Head of caudate nucleus (tissue), 42 donors: ENCODE results near the gene GPRC5A.
"Not testable (repeated sequence)": the region's sequence is repeated elsewhere in the genome, so short reads cannot be mapped to it uniquely, and the experiment has no call there.

Experiments used
- DNase-seq, 42 donors: peaks; one replicate each; pipeline versions ENCODE4 v3.0.0 to v3.0.0-alpha.2; 2020 to 2021; ENCODE audit warnings: mixed read lengths in 7 of 42
- intact Hi-C: fragments of 100-400 bp; cut with DNase I; formaldehyde crosslinking; loops from one replicate; pipeline ENCODE4 v1.15.0; 2022

Gene GPRC5A, protein sequence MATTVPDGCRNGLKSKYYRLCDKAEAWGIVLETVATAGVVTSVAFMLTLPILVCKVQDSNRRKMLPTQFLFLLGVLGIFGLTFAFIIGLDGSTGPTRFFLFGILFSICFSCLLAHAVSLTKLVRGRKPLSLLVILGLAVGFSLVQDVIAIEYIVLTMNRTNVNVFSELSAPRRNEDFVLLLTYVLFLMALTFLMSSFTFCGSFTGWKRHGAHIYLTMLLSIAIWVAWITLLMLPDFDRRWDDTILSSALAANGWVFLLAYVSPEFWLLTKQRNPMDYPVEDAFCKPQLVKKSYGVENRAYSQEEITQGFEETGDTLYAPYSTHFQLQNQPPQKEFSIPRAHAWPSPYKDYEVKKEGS

GRCh38 chr12:12891080-12891880 is at the start of gene GPRC5A:
Gene GPRC5A (plus strand): TSS chr12:12891562. CDS start chr12:12908250, 16,688 bp downstream.
- peak in 40 of 42 donors; percentile 15 to 65 (median 37) for DNase-seq
- intact Hi-C loops, result no loop called here

DNA sequence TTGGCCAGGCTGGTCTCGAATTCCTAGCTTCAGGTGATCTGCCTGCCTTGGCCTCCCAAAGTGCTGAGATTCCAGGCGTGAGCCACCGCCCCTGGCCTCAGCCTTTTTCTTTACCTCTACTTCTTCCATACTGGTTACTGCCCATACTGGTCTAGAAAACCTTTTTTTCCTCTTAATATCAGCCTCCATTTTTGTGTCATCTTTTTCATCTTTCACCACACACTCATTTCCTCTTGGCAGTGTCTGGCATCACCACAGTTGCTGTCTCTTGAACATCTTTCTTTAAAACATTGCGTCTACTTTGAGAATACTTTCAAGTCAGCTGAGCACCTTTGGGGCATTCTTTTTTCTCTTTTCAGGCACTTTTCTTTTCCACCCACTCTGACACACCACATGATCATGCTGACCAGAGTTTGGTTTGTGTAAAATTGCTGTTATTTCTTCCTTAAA is 45.5 kb upstream of the GPRC5A start:
- no peak for DNase-seq
- intact Hi-C loops, result no loop called here

DNA sequence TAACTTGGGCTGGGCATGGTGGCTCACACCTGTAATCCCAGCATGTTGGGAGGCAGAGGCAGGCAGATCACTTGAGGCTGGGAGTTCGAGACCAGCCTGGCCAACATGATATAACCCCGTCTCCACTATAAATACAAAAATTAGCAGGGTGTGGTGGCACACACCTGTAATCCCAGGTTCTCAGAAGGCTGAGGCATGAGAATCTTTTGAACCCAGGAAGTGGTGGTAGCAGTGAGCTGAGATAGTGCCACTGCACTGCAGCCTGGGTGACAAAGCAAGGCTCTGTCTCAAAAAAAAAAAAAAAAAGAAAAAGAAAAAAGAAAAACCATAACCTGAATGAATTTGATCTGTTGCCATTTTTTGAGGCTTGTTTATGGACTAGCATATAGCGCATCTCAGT is 44.6 kb upstream of the GPRC5A start:
- DNase-seq, intact Hi-C loops: not testable (repeated sequence)

DNA sequence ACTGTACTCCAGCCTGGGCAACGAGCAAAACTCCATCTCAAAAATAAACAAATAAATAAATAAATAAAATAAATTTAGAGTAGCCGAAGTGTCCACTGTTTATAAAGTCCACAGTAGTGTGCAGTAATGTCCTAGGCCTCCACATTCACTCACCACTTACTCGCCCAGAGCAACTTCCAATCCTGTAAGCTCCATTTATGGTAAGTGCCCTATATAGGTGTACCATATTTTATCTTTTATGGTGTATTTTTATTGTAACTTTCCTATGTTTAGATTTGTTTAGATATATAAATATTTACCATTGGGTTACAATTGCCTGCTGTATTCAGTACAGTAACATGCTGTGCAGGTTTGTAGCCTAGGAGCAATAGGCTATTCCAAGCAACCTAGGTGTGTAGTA is 37.9 kb upstream of the GPRC5A start:
- DNase-seq, result no peak
- intact Hi-C loops, result no loop called here

GRCh38 chr12:12859690-12860089 is 31.7 kb upstream of the GPRC5A start:
- DNase-seq, result no peak

GRCh38 chr12:12864243-12864642 is 27.1 kb upstream of the GPRC5A start:
- DNase-seq, result no peak
- intact Hi-C loops, result no loop called here

More at GRCh38 chr12:12859690-12860089, 31.7 kb upstream of the GPRC5A start:
- intact Hi-C loops, result no loop called here

DNA sequence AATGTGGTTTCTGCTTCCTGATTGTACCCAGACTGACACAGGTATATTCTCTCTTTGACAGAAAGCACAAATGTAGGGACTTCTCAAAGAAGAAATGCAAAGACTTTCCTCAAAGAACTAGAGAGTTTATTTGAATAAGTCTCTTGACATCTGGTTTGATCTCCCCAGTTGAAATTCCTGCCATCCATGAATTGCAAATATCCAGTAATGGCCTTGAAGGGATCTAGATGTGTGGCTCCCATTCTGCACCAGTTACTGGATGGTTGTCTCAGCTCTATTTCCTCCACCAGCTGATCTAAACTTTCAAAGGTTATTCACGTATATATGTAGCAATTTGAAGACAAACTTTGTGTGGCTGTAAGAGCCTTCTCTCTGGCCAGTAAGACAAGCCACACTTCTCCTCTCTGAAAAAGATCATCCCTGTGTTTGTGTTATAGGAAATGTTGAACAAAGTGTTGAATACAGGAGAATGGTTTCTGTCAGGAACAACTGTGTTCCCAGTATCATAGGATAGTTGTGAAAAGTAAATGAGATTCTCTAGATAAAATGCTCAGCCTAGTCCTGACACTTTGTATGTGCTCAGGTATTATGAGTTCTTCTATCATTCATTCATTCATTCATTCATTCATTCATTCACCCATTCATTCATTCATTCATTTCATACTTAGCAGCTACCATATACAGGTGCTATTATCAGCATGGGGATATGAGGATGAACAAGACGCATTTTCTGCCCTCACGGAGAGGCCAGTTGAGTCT is 22.7 kb upstream of the GPRC5A start:
- no peak for DNase-seq
- intact Hi-C loops, result no loop called here

- DNase-seq, result no peak
- intact Hi-C loops, result no loop called here
These were observed 20.9 kb upstream of the GPRC5A start for GRCh38 chr12:12870465-12870864.

DNA sequence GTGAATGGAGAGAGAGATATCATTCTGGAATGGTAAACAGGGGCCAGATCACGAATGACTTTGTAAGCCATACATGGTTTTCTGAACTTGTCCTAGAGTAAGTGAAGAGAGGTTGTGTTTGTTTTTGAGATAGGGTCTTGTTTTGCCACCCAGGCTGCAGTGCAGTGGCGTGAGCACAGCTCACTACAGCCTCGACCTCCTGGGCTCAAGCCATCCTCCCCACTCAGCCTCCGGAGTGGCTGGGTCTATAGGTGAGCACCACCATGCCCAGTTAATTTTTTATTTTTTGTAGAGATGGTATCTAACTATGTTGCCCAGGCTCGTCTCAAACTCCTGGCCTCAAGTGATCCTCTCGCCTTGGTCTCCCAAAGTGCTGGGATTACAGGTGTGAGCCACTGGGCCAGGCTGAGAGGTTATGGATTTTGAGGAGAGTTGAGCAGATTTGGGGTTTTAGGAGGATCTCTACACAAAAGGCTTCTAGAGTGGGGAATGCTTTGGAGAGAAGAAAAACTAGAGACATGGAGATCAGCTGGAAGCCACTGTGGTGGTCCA is 19.7 kb upstream of the GPRC5A start:
- intact Hi-C loops, result no loop called here
- no peak for DNase-seq

GRCh38 chr12:12872139-12872933 is 19.0 kb upstream of the GPRC5A start:
- intact Hi-C loops, result no loop called here
- no peak for DNase-seq

GRCh38 chr12:12872934-12873275 is 18.5 kb upstream of the GPRC5A start:
- intact Hi-C loops, result no loop called here

DNA sequence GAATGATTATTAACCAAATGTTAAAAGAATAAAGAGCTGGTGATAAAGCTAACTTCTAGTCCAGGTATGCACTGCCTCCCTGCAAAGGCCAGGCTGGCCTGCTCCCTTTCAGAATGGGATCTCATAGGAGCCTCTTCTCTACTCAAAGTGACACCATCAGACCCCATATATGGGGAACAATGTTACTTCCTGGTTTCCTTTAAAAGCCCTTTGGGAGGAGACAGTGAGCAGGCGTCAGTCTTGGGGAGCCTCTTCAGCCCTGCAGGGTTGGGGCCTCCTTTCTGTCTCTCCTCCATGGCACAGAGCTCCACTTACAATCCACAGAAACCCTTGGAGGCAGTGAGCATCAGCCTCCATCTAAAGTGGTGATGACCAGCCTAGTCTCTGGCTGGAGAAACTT is 17.3 kb upstream of the GPRC5A start:
- intact Hi-C loops, result no loop called here
- DNase-seq, result no peak

More at GRCh38 chr12:12872934-12873275, 18.5 kb upstream of the GPRC5A start:
- no peak for DNase-seq

- DNase-seq, intact Hi-C loops: not testable (repeated sequence)
These were observed 16.1 kb upstream of the GPRC5A start for GRCh38 chr12:12875301-12875700.

- intact Hi-C loops, result no loop called here
- DNase-seq, result no peak
These were observed 14.1 kb upstream of the GPRC5A start for GRCh38 chr12:12877153-12877768.

- intact Hi-C loops, result no loop called here
- no peak for DNase-seq
These were observed 13.4 kb upstream of the GPRC5A start for GRCh38 chr12:12877781-12878455.

- intact Hi-C loops, result no loop called here
- no peak for DNase-seq
These were observed 10.8 kb upstream of the GPRC5A start for GRCh38 chr12:12880537-12880936.

GRCh38 chr12:12881151-12881909 is 10.0 kb upstream of the GPRC5A start:
- intact Hi-C loops, result no loop called here
- no peak for DNase-seq
